Measurements from ENCODE around the gene TSPYL6.
A peak's percentile ranks its signal among the peaks of the same experiment; 100 is the strongest.
"Not testable (repeated sequence)": the region's sequence is repeated elsewhere in the genome, so short reads cannot be mapped to it uniquely, and the experiment has no call there.

TSPYL6 gene

GRCh38 chr2:54256091-54256694, at the start of gene TSPYL6:
Gene TSPYL6 (minus strand): TSS chr2:54256229. CDS start chr2:54256151, 78 bp downstream.
- ATAC-seq: no peak

GRCh38 chr2:54303631-54304030, 47.6 kb upstream of the TSPYL6 start:
- no peak for ATAC-seq

GRCh38 chr2:54298514-54298913, 42.5 kb upstream of the TSPYL6 start:
- no peak for ATAC-seq

GRCh38 chr2:54295911-54296310, 39.9 kb upstream of the TSPYL6 start:
- no peak for ATAC-seq

GRCh38 chr2:54294665-54295064, 38.6 kb upstream of the TSPYL6 start:
- ATAC-seq: not testable (repeated sequence)

GRCh38 chr2:54290356-54291025, 34.5 kb upstream of the TSPYL6 start:
- ATAC-seq: no peak

GRCh38 chr2:54289917-54290316, 33.9 kb upstream of the TSPYL6 start:
- no peak for ATAC-seq

- no peak for ATAC-seq
Measured at GRCh38 chr2:54287532-54287931, 31.5 kb upstream of the TSPYL6 start.

GRCh38 chr2:54285451-54285850, 29.4 kb upstream of the TSPYL6 start:
- ATAC-seq: no peak

- ATAC-seq: no peak
Measured at GRCh38 chr2:54284826-54285225, 28.8 kb upstream of the TSPYL6 start.

- no peak for ATAC-seq
Measured at GRCh38 chr2:54279385-54279784, 23.4 kb upstream of the TSPYL6 start.

- no peak for ATAC-seq
Measured at GRCh38 chr2:54275541-54275940, 19.5 kb upstream of the TSPYL6 start.

GRCh38 chr2:54274781-54275242, 18.8 kb upstream of the TSPYL6 start:
- no peak for ATAC-seq

GRCh38 chr2:54271843-54272627, 16.0 kb upstream of the TSPYL6 start:
- peak in 1 of 2 donors; percentile 56 for ATAC-seq

- no peak for ATAC-seq
Measured at GRCh38 chr2:54271189-54271588, 15.2 kb upstream of the TSPYL6 start.

GRCh38 chr2:54267577-54267976, 11.5 kb upstream of the TSPYL6 start:
- no peak for ATAC-seq

GRCh38 chr2:54265081-54265480, 9.1 kb upstream of the TSPYL6 start:
- not testable (repeated sequence) for ATAC-seq

- ATAC-seq: no peak
Measured at GRCh38 chr2:54262015-54262765, 6.2 kb upstream of the TSPYL6 start.

- no peak for ATAC-seq
Measured at GRCh38 chr2:54261537-54261936, 5.5 kb upstream of the TSPYL6 start.

GRCh38 chr2:54260241-54260595, 4.2 kb upstream of the TSPYL6 start:
- no peak for ATAC-seq

- ATAC-seq: no peak
Measured at GRCh38 chr2:54259413-54260240, 3.6 kb upstream of the TSPYL6 start.

GRCh38 chr2:54258166-54258565, 2.1 kb upstream of the TSPYL6 start:
- no peak for ATAC-seq
